Epidermal melanocyte (primary cell): ENCODE data around the gene UBE2J2.

Experiments used
- DNase-seq: peaks from one replicate; pipeline ENCODE4 v3.0.0; 2011; ENCODE audit warnings: low spot score; ENCODE audit not compliant: insufficient read length

The UBE2J2 gene

GRCh38 chr1:1228596-1229321 is 44.9 kb downstream of the UBE2J2 start:
- DNase-seq = no peak

GRCh38 chr1:1228187-1228586 is 45.5 kb downstream of the UBE2J2 start:
- no peak for DNase-seq

GRCh38 chr1:1227386-1227785 is 46.3 kb downstream of the UBE2J2 start:
- no peak for DNase-seq

- DNase-seq = no peak
Measured at GRCh38 chr1:1226566-1227362, 46.9 kb downstream of the UBE2J2 start.

GRCh38 chr1:1225913-1226312 is 47.7 kb downstream of the UBE2J2 start:
- DNase-seq = no peak

- DNase-seq = no peak
Measured at GRCh38 chr1:1225238-1225845, 48.3 kb downstream of the UBE2J2 start.

- no peak for DNase-seq
Measured at GRCh38 chr1:1223891-1224290, 49.8 kb downstream of the UBE2J2 start.

- DNase-seq = no peak
Measured at GRCh38 chr1:1223321-1223720, 50.3 kb downstream of the UBE2J2 start.

GRCh38 chr1:1222575-1223225 is 51.0 kb downstream of the UBE2J2 start:
- DNase-seq = no peak

- no peak for DNase-seq
Measured at GRCh38 chr1:1221887-1222574, 51.6 kb downstream of the UBE2J2 start.

GRCh38 chr1:1220197-1220596 is 53.5 kb downstream of the UBE2J2 start:
- DNase-seq = no peak

GRCh38 chr1:1219341-1219740 is 54.3 kb downstream of the UBE2J2 start:
- DNase-seq = no peak

- DNase-seq = no peak
Measured at GRCh38 chr1:1218524-1219200, 55.0 kb downstream of the UBE2J2 start.

- DNase-seq = no peak
Measured at GRCh38 chr1:1217621-1218523, 55.8 kb downstream of the UBE2J2 start.

- no peak for DNase-seq
Measured at GRCh38 chr1:1216770-1217620, 56.7 kb downstream of the UBE2J2 start.

GRCh38 chr1:1215881-1216605 is 57.6 kb downstream of the UBE2J2 start:
- DNase-seq = no peak

- no peak for DNase-seq
Measured at GRCh38 chr1:1215080-1215676, 58.5 kb downstream of the UBE2J2 start.
